Activated CD4-positive, alpha-beta T cell treated with anti-CD3 and anti-CD28 coated beads for 36 hours (primary cell): Measurements from ENCODE around the gene ARL8A. TPM values are rescaled to one million over a fixed set of nuclear protein-coding genes. Genes with fewer than 3 reads are reported as not detected.
"Not testable (repeated sequence)": the region's sequence is repeated elsewhere in the genome, so short reads cannot be mapped to it uniquely, and the experiment has no call there.

Source experiments
- ATAC-seq: fragments of 200-7000 bp; cut with Tn5 transposase; one replicate; pipeline ENCODE4 v1.10.0; 2021; ENCODE audit warnings: mild to moderate bottlenecking, moderate library complexity
- CTCF ChIA-PET: fragments of 350-600 bp; sonication (Branson Sonifier 250); formaldehyde crosslinking; loops from one replicate; lab custom pipeline; 2021; ENCODE audit warnings: antibody characterized with exemption; lab: Charles Lee
- POLR2A ChIA-PET: fragments of 350-600 bp; sonication (Branson Sonifier 250); formaldehyde crosslinking; loops from one replicate; lab custom pipeline; 2021; ENCODE audit warnings: antibody characterized with exemption, inconsistent platforms; lab: Charles Lee
- DNase-seq: peaks from one replicate; pipeline ENCODE4 v3.0.0-alpha.2; 2020
- H3K27ac Mint-ChIP-seq: one replicate; pipeline ENCODE4 v1.8.0; 2021; ENCODE audit warnings: mixed read lengths
- H3K27me3 Mint-ChIP-seq: one replicate; pipeline ENCODE4 v1.8.0; 2021; ENCODE audit warnings: mixed read lengths
- H3K36me3 Mint-ChIP-seq: one replicate; pipeline ENCODE4 v1.8.0; 2021; ENCODE audit warnings: low read depth, mixed read lengths
- H3K4me1 Mint-ChIP-seq: one replicate; pipeline ENCODE4 v1.8.0; 2021; ENCODE audit warnings: mixed read lengths
- H3K4me3 Mint-ChIP-seq: one replicate; pipeline ENCODE4 v1.8.0; 2021; ENCODE audit warnings: mild to moderate bottlenecking, moderate library complexity, mixed read lengths
- H3K9me3 Mint-ChIP-seq: one replicate; pipeline ENCODE4 v1.8.0; 2021; ENCODE audit warnings: low read depth, mixed read lengths
- intact Hi-C, 2 experiments: fragments of 100-400 bp; cut with DNase I in 1 of 2; cut with micrococcal nuclease in 1 of 2; formaldehyde crosslinking; loops; one replicate each; pipeline versions ENCODE4 v1.14.2 to v1.15.1; 2022 to 2024; cut with DNase I, micrococcal nuclease
- total RNA-seq, 2 experiments: library from RNA; stranded (reverse); gene quantifications; one replicate each; pipeline ENCODE4 v1.2.3, GENCODE V29; 2021

Gene ARL8A
- total RNA-seq, 2 experiments from 2014 or later, result 32.3 to 51.7 TPM

- H3K27me3 Mint-ChIP-seq, result peaks cover 2% of the 10 kb centered on the region
- H3K36me3 Mint-ChIP-seq, result no peaks in the 10 kb centered on the region
- DNase-seq (no peak), ATAC-seq (no peak)
- H3K4me1 Mint-ChIP-seq, result peaks cover 12% of the 10 kb centered on the region
- POLR2A ChIA-PET, result no interaction called here
- no peak overlapping the region for H3K4me3 Mint-ChIP-seq
- no peak overlapping the region for H3K27ac Mint-ChIP-seq
- intact Hi-C loops, result loop anchor here (5.0 to 10.0 kb wide), 2 partner anchors 438 to 530 kb away; no protein-coding TSS in a partner anchor
- CTCF ChIA-PET, result interaction anchor here (0.6 to 1.7 kb wide), 5 partner anchors 9 to 536 kb away, joined by 3 to 9 read pairs (median 3); partner anchors contain the start of gene PTPN7
- H3K9me3 Mint-ChIP-seq, result no peaks in the 10 kb centered on the region
These were observed 42.6 kb upstream of the ARL8A start for GRCh38 chr1:202187041-202187671.

GRCh38 chr1:202186327-202186726, 41.8 kb upstream of the ARL8A start:
- Mint-ChIP-seq H3K4me3 (no peak overlapping the region), H3K27me3 (peaks cover 2% of the 10 kb centered on the region), H3K27ac (no peak overlapping the region), H3K4me1 (peaks cover 12% of the 10 kb centered on the region), H3K36me3 (no peaks in the 10 kb centered on the region), H3K9me3 (no peaks in the 10 kb centered on the region)
- POLR2A ChIA-PET, result no interaction called here
- intact Hi-C loops, result loop anchor here (5.0 to 10.0 kb wide), 2 partner anchors 438 to 531 kb away; no protein-coding TSS in a partner anchor
- ATAC-seq (no peak), DNase-seq (no peak)
- CTCF ChIA-PET, result interaction anchor here (0.6 to 1.9 kb wide), 8 partner anchors 10 to 526 kb away, joined by 3 to 11 read pairs (median 3); partner anchors contain the start of gene PTPN7

GRCh38 chr1:202184750-202185460, 40.4 kb upstream of the ARL8A start:
- Mint-ChIP-seq H3K4me1 (peaks cover 12% of the 10 kb centered on the region), H3K4me3 (no peak overlapping the region), H3K27me3 (peaks cover 2% of the 10 kb centered on the region), H3K27ac (no peak overlapping the region), H3K36me3 (no peaks in the 10 kb centered on the region), H3K9me3 (no peaks in the 10 kb centered on the region)
- peak; percentile 85 for DNase-seq
- ATAC-seq, result peak; percentile 79
- intact Hi-C loops, result loop anchor here (2.0 to 10.0 kb wide), 6 partner anchors 24 to 534 kb away; partner anchors contain the start of gene PTPN7 (in 1 of the 2)
- ChIA-PET POLR2A (no interaction called here), CTCF (interaction anchor here (0.6 to 1.9 kb wide), 6 partner anchors 11 to 449 kb away, joined by 3 to 11 read pairs (median 3); no protein-coding TSS in a partner anchor)

- no peaks in the 10 kb centered on the region for H3K9me3 Mint-ChIP-seq
- no peak for ATAC-seq
- H3K36me3 Mint-ChIP-seq, result no peaks in the 10 kb centered on the region
- ChIA-PET CTCF (interaction anchor here (0.6 to 1.2 kb wide), 5 partner anchors 10 to 531 kb away, joined by 3 to 6 read pairs (median 3); partner anchors contain the start of gene LGR6), POLR2A (interaction anchor here (0.6 kb wide), 1 partner anchor 736 kb away, joined by 3 read pairs; no protein-coding TSS in a partner anchor)
- DNase-seq, result no peak
- no peak overlapping the region for H3K27ac Mint-ChIP-seq
- peaks cover 12% of the 10 kb centered on the region for H3K4me1 Mint-ChIP-seq
- no peak overlapping the region for H3K4me3 Mint-ChIP-seq
- intact Hi-C loops, result loop anchor here in 1 of 2 experiments (10.0 kb wide), 1 partner anchor 443 kb away; no protein-coding TSS in a partner anchor
- peaks cover 2% of the 10 kb centered on the region for H3K27me3 Mint-ChIP-seq
These were observed 37.7 kb upstream of the ARL8A start for GRCh38 chr1:202182040-202182877.

GRCh38 chr1:202181586-202181985, 37.0 kb upstream of the ARL8A start:
- no peak overlapping the region for H3K4me3 Mint-ChIP-seq
- no peaks in the 10 kb centered on the region for H3K9me3 Mint-ChIP-seq
- peaks cover 12% of the 10 kb centered on the region for H3K4me1 Mint-ChIP-seq
- no peak overlapping the region for H3K27ac Mint-ChIP-seq
- ChIA-PET CTCF (interaction anchor here (1.2 to 2.6 kb wide), 2 partner anchors 9 to 12 kb away, joined by 6 to 9 read pairs; partner anchors contain the start of gene LGR6), POLR2A (no interaction called here)
- peaks cover 2% of the 10 kb centered on the region for H3K27me3 Mint-ChIP-seq
- intact Hi-C loops, result loop anchor here in 1 of 2 experiments (10.0 kb wide), 1 partner anchor 443 kb away; no protein-coding TSS in a partner anchor
- no peaks in the 10 kb centered on the region for H3K36me3 Mint-ChIP-seq
- no peak for ATAC-seq
- no peak for DNase-seq

GRCh38 chr1:202180751-202181139, 36.2 kb upstream of the ARL8A start:
- CTCF ChIA-PET, result interaction anchor here (1.2 to 2.6 kb wide), 5 partner anchors 9 to 135 kb away, joined by 3 to 9 read pairs (median 6); partner anchors contain the start of genes LGR6 and PTPN7
- H3K9me3 Mint-ChIP-seq, POLR2A ChIA-PET, H3K36me3 Mint-ChIP-seq, H3K4me3 Mint-ChIP-seq, H3K27ac Mint-ChIP-seq, H3K27me3 Mint-ChIP-seq, ATAC-seq, DNase-seq: not testable (repeated sequence)
- H3K4me1 Mint-ChIP-seq, result peaks cover 12% of the 10 kb centered on the region
- intact Hi-C loops, result loop anchor here in 1 of 2 experiments (10.0 kb wide), 1 partner anchor 444 kb away; no protein-coding TSS in a partner anchor

GRCh38 chr1:202179828-202180750, 35.6 kb upstream of the ARL8A start:
- ChIA-PET POLR2A (no interaction called here), CTCF (interaction anchor here (1.0 to 2.6 kb wide), 5 partner anchors 10 to 136 kb away, joined by 3 to 9 read pairs (median 4); partner anchors contain the start of genes LGR6 and PTPN7)
- no peaks in the 10 kb centered on the region for H3K9me3 Mint-ChIP-seq
- intact Hi-C loops, result loop anchor here in 1 of 2 experiments (10.0 kb wide), 1 partner anchor 445 kb away; no protein-coding TSS in a partner anchor
- no peak for ATAC-seq
- H3K27ac Mint-ChIP-seq, result no peak overlapping the region
- DNase-seq, result no peak
- peaks cover 2% of the 10 kb centered on the region for H3K27me3 Mint-ChIP-seq
- no peak overlapping the region for H3K4me3 Mint-ChIP-seq
- H3K4me1 Mint-ChIP-seq, result peaks cover 12% of the 10 kb centered on the region
- no peaks in the 10 kb centered on the region for H3K36me3 Mint-ChIP-seq

- Mint-ChIP-seq H3K9me3 (no peaks in the 10 kb centered on the region), H3K4me3 (no peak overlapping the region), H3K27me3 (no peaks in the 10 kb centered on the region), H3K36me3 (no peaks in the 10 kb centered on the region), H3K27ac (no peak overlapping the region), H3K4me1 (no peaks in the 10 kb centered on the region)
- ATAC-seq, result no peak
- CTCF ChIA-PET, result interaction anchor here (0.6 to 1.4 kb wide), 2 partner anchors 19 to 100 kb away, joined by 3 to 4 read pairs; no protein-coding TSS in a partner anchor
- DNase-seq, result no peak
- intact Hi-C loops, result no loop called here
- POLR2A ChIA-PET, result no interaction called here
These were observed 32.7 kb upstream of the ARL8A start for GRCh38 chr1:202176949-202177927.

GRCh38 chr1:202173993-202174392, 29.5 kb upstream of the ARL8A start:
- POLR2A ChIA-PET, result no interaction called here
- ATAC-seq (no peak), DNase-seq (peak; percentile 25)
- intact Hi-C loops, result no loop called here
- H3K9me3 Mint-ChIP-seq, result no peaks in the 10 kb centered on the region
- H3K27ac Mint-ChIP-seq, result no peak overlapping the region
- no peak overlapping the region for H3K4me3 Mint-ChIP-seq
- no peaks in the 10 kb centered on the region for H3K27me3 Mint-ChIP-seq
- CTCF ChIA-PET, result interaction anchor here (1.1 to 1.9 kb wide), 3 partner anchors 10 to 19 kb away, joined by 4 to 9 read pairs (median 8); partner anchors contain the start of genes LGR6 and PTPN7
- H3K36me3 Mint-ChIP-seq, result no peaks in the 10 kb centered on the region
- no peaks in the 10 kb centered on the region for H3K4me1 Mint-ChIP-seq
